Gastroesophageal sphincter (tissue), 3 donors: Measurements from ENCODE around the gene PPBP.

ENCODE experiments used
- CTCF ChIP-seq, 4 experiments: fragments of 200-600 bp in 2 of 4; fragments of 450-650 bp in 2 of 4; sonication (generic) in 1 of 4; IDR thresholded peaks; one replicate each; pipeline ENCODE4 v1.5.1; 2017 to 2019; ENCODE audit warnings: antibody characterized with exemption in 4 of 4, mild to moderate bottlenecking in 2 of 4, moderate library complexity in 2 of 4
- EP300 ChIP-seq: sonication (generic); formaldehyde crosslinking; IDR thresholded peaks from one replicate; pipeline ENCODE4 v1.6.1; 2017; ENCODE audit warnings: antibody characterized with exemption, mild to moderate bottlenecking
- POLR2A ChIP-seq, 2 donors: fragments of 450-650 bp; IDR thresholded peaks; one replicate each; pipeline ENCODE4 v1.6.1; 2017; ENCODE audit warnings: antibody characterized with exemption in 2 of 2, mild to moderate bottlenecking in 2 of 2, moderate library complexity in 1 of 2
- POLR2AphosphoS5 ChIP-seq: sonication (generic); formaldehyde crosslinking; IDR thresholded peaks from one replicate; pipeline ENCODE4 v1.6.1; 2017; ENCODE audit warnings: antibody characterized with exemption

GRCh38 chr4:73992050-73992449 is 4.1 kb upstream of the PPBP start:
- TF ChIP-seq CTCF (IDR thresholded peaks at IDR 0.05) (no peak), POLR2AphosphoS5 (no peak), POLR2A (IDR thresholded peaks at IDR 0.05) (no peak), EP300 (no peak)
